Large intestine (tissue), 12 donors: Measurements from ENCODE around the gene ABHD11. TPM values are rescaled to one million over a fixed set of nuclear protein-coding genes. Genes with fewer than 3 reads are reported as not detected.
A peak's percentile ranks its signal among the peaks of the same experiment; 100 is the strongest.
"Not testable (repeated sequence)": the region's sequence is repeated elsewhere in the genome, so short reads cannot be mapped to it uniquely, and the experiment has no call there.

ENCODE experiments used
- DNase-seq, 2 donors: peaks; one replicate each; pipeline versions ENCODE4 v3.0.0 to v3.0.0-alpha.2; 2013
- H3K27ac ChIP-seq: one replicate; pipeline ENCODE4 v1.5.1; 2013; ENCODE audit warnings: low read length
- H3K27me3 ChIP-seq: 2 replicates; pipeline ENCODE4 v1.6.1; 2013; ENCODE audit warnings: low read length; ENCODE audit not compliant: control insufficient read depth, insufficient read depth
- H3K36me3 ChIP-seq: 2 replicates; pipeline ENCODE4 v1.6.1; 2013; ENCODE audit warnings: low read length; ENCODE audit not compliant: control insufficient read depth, insufficient read depth
- H3K4me1 ChIP-seq: one replicate; pipeline ENCODE4 v1.6.1; 2013; ENCODE audit warnings: low read length; ENCODE audit not compliant: control insufficient read depth, insufficient read depth
- H3K4me3 ChIP-seq: one replicate; pipeline ENCODE4 v1.5.1; 2013; ENCODE audit warnings: low read length
- H3K9me3 ChIP-seq: one replicate; pipeline ENCODE4 v1.6.1; 2013; ENCODE audit warnings: mild to moderate bottlenecking, low read depth, low read length, moderate library complexity; ENCODE audit not compliant: control insufficient read depth
- WGBS: methylation state at CpG from one replicate; pipeline ENCODE4 v1.1.5; 2013; ENCODE audit warnings: low lambda C conversion rate; ENCODE audit not compliant: insufficient coverage; 5-methylcytosine and 5-hydroxymethylcytosine counted together
- long read RNA-seq, 11 donors: transcript quantifications; one replicate each; lab custom pipeline, GENCODE V29; 2026
- polyA plus RNA-seq: library from polyadenylated mRNA; unstranded; fragments of 120-200 nt; gene quantifications from one replicate; pipeline ENCODE4 v1.2.1, GENCODE V29; 2013

Gene ABHD11
- polyA plus RNA-seq: 46.1 TPM
- long read RNA-seq, donor 1, partial matches to known transcripts: 0 of 3 reads
- long read RNA-seq, donor 1, other reads (novel, unspliced or antisense): 0 of 3 reads
- long read RNA-seq, donor 2, transcript ABHD11-201 (6 exons, 1,483 nt): major isoform, 8 of 51 reads
- long read RNA-seq, donor 2, partial matches to known transcripts: 41 of 51 reads
- long read RNA-seq, donor 2, other reads (novel, unspliced or antisense): 0 of 51 reads
- long read RNA-seq, donor 3, transcript ABHD11-201 (6 exons, 1,483 nt): major isoform, 9 of 25 reads
- long read RNA-seq, donor 3, partial matches to known transcripts: 14 of 25 reads
- long read RNA-seq, donor 3, other reads (novel, unspliced or antisense): 0 of 25 reads
- long read RNA-seq, donor 4, partial matches to known transcripts: 0 of 1 reads
- long read RNA-seq, donor 4, other reads (novel, unspliced or antisense): 0 of 1 reads
- long read RNA-seq, donor 5, transcript ABHD11-201 (6 exons, 1,483 nt): major isoform, 7 of 8 reads
- long read RNA-seq, donor 5, partial matches to known transcripts: 0 of 8 reads
- long read RNA-seq, donor 5, other reads (novel, unspliced or antisense): 0 of 8 reads
- long read RNA-seq, donor 6, transcript ABHD11-201 (6 exons, 1,483 nt): major isoform, 10 of 14 reads
- long read RNA-seq, donor 6, partial matches to known transcripts: 0 of 14 reads
- long read RNA-seq, donor 6, other reads (novel, unspliced or antisense): 0 of 14 reads
- long read RNA-seq, donor 7, partial matches to known transcripts: 0 of 1 reads
- long read RNA-seq, donor 7, other reads (novel, unspliced or antisense): 0 of 1 reads
- long read RNA-seq, donor 8, transcript ABHD11-201 (6 exons, 1,483 nt): major isoform, 8 of 9 reads
- long read RNA-seq, donor 8, partial matches to known transcripts: 0 of 9 reads
- long read RNA-seq, donor 8, other reads (novel, unspliced or antisense): 0 of 9 reads
- long read RNA-seq, donor 9, transcript ABHD11-201 (6 exons, 1,483 nt): major isoform, 5 of 24 reads
- long read RNA-seq, donor 9, partial matches to known transcripts: 5 of 24 reads
- long read RNA-seq, donor 9, other reads (novel, unspliced or antisense): 13 of 24 reads
- long read RNA-seq, donor 10, transcript ABHD11-201 (6 exons, 1,483 nt): major isoform, 7 of 11 reads
- long read RNA-seq, donor 10, partial matches to known transcripts: 0 of 11 reads
- long read RNA-seq, donor 10, other reads (novel, unspliced or antisense): 0 of 11 reads
- long read RNA-seq, donor 11, transcript ABHD11-201 (6 exons, 1,483 nt): major isoform, 5 of 6 reads
- long read RNA-seq, donor 11, partial matches to known transcripts: 0 of 6 reads
- long read RNA-seq, donor 11, other reads (novel, unspliced or antisense): 0 of 6 reads

GRCh38 chr7:73738612-73739386, at the start of gene ABHD11:
TSS of gene ABHD11 (minus strand) at chr7:73738802. CDS start at chr7:73738770, 32 bp downstream.
- peak; percentile 97 to 98 for DNase-seq
- no CpG with 5 or more reads among the region's 84 CpGs for WGBS
- H3K9me3 ChIP-seq: no peaks in the 10 kb centered on the region
- H3K4me3 ChIP-seq: peak within 1 kb of the TSS; percentile 94
- peaks cover 23% of the 10 kb centered on the region for H3K36me3 ChIP-seq
- no peaks in the 10 kb centered on the region for H3K27me3 ChIP-seq
- H3K4me1 ChIP-seq: peaks cover 57% of the 10 kb centered on the region
- H3K27ac ChIP-seq: peak within 1 kb of the TSS; percentile 98

- H3K27me3 ChIP-seq, H3K4me3 ChIP-seq, H3K27ac ChIP-seq, DNase-seq, H3K9me3 ChIP-seq, H3K36me3 ChIP-seq: not testable (repeated sequence)
- H3K4me1 ChIP-seq: peaks cover 13% of the 10 kb centered on the region
- 100% methylated on average over 1 of the region's 1 CpG for WGBS
Measured at GRCh38 chr7:73787786-73788048, 49.1 kb upstream of the ABHD11 start.

- WGBS: no CpG with 5 or more reads among the region's 1 CpG
- DNase-seq: no peak
- H3K9me3 ChIP-seq: no peaks in the 10 kb centered on the region
- H3K27me3 ChIP-seq: no peaks in the 10 kb centered on the region
- H3K4me1 ChIP-seq: peaks cover 3% of the 10 kb centered on the region
- H3K36me3 ChIP-seq: no peaks in the 10 kb centered on the region
- no peak overlapping the region for H3K4me3 ChIP-seq
- H3K27ac ChIP-seq: peak overlapping the region; percentile 39
Measured at GRCh38 chr7:73786588-73786987, 48.0 kb upstream of the ABHD11 start.

- Histone ChIP-seq H3K27me3 (no peaks in the 10 kb centered on the region), H3K9me3 (peaks cover 2% of the 10 kb centered on the region), H3K27ac (no peak overlapping the region), H3K4me3 (no peak overlapping the region), H3K36me3 (no peaks in the 10 kb centered on the region), H3K4me1 (peaks cover 3% of the 10 kb centered on the region)
- 50% methylated on average over 1 of the region's 1 CpG for WGBS
- DNase-seq: no peak
Measured at GRCh38 chr7:73779517-73779916, 40.9 kb upstream of the ABHD11 start.

- no peak overlapping the region for H3K27ac ChIP-seq
- no peak overlapping the region for H3K4me3 ChIP-seq
- H3K27me3 ChIP-seq: no peaks in the 10 kb centered on the region
- H3K4me1 ChIP-seq: peaks cover 8% of the 10 kb centered on the region
- H3K9me3 ChIP-seq: peaks cover 2% of the 10 kb centered on the region
- no peak for DNase-seq
- no peaks in the 10 kb centered on the region for H3K36me3 ChIP-seq
- no CpG with 5 or more reads among the region's 11 CpGs for WGBS
Measured at GRCh38 chr7:73778801-73779389, 40.3 kb upstream of the ABHD11 start.

GRCh38 chr7:73774923-73775322, 36.3 kb upstream of the ABHD11 start:
- no peak for DNase-seq
- Histone ChIP-seq H3K4me1 (peaks cover 12% of the 10 kb centered on the region), H3K27me3 (peaks cover 11% of the 10 kb centered on the region), H3K27ac (no peak overlapping the region), H3K36me3 (no peaks in the 10 kb centered on the region), H3K9me3 (peaks cover 2% of the 10 kb centered on the region), H3K4me3 (no peak overlapping the region)
- 80% methylated on average over 1 of the region's 1 CpG for WGBS

- DNase-seq: peak; percentile 71 to 85
- Histone ChIP-seq H3K9me3 (peaks cover 4% of the 10 kb centered on the region), H3K36me3 (peaks cover 3% of the 10 kb centered on the region), H3K27ac (peak overlapping the region; percentile 67), H3K4me3 (no peak overlapping the region), H3K4me1 (peaks cover 9% of the 10 kb centered on the region), H3K27me3 (peaks cover 18% of the 10 kb centered on the region)
- WGBS: 20% methylated on average over 1 of the region's 6 CpGs
Measured at GRCh38 chr7:73773700-73774517, 35.3 kb upstream of the ABHD11 start.

- peaks cover 16% of the 10 kb centered on the region for H3K4me1 ChIP-seq
- H3K9me3 ChIP-seq: peaks cover 4% of the 10 kb centered on the region
- peaks cover 3% of the 10 kb centered on the region for H3K36me3 ChIP-seq
- H3K4me3 ChIP-seq: peak overlapping the region; percentile 87
- DNase-seq: no peak
- peaks cover 19% of the 10 kb centered on the region for H3K27me3 ChIP-seq
- peak overlapping the region; percentile 97 for H3K27ac ChIP-seq
- no CpG with 5 or more reads among the region's 17 CpGs for WGBS
Measured at GRCh38 chr7:73770860-73771670, 32.5 kb upstream of the ABHD11 start.
